Measurements from ENCODE around the gene IL19. TPM values are rescaled to one million over a fixed set of nuclear protein-coding genes. Genes with fewer than 3 reads are reported as not detected.
"Not testable (repeated sequence)": the region's sequence is repeated elsewhere in the genome, so short reads cannot be mapped to it uniquely, and the experiment has no call there.

The IL19 gene
- total RNA-seq, 1 donor from 2014 or later: not detected

- TF ChIP-seq EZH2 (IDR thresholded peaks at IDR 0.05) (no peak), EZH2phosphoT487 (IDR thresholded peaks at IDR 0.05) (no peak), CTCF (IDR thresholded peaks at IDR 0.05) (no peak)
- H3K27me3 Mint-ChIP-seq (ENCODE audit: insufficient read depth, low read depth): peaks cover 2% of the 10 kb centered on the region
Measured at GRCh38 chr1:206778031-206778430, 7.5 kb downstream of the IL19 start.

GRCh38 chr1:206778911-206779310 is 8.3 kb downstream of the IL19 start:
- not testable (repeated sequence) for H3K9me3 ChIP-seq (ENCODE audit: low read depth); H3K27ac Mint-ChIP-seq; H3K4me3 ChIP-seq; H3K9me3 Mint-ChIP-seq; H3K27me3 ChIP-seq; H3K4me1 Mint-ChIP-seq; H3K36me3 Mint-ChIP-seq; H4K20me1 ChIP-seq (ENCODE audit: low read depth); H3K9ac ChIP-seq; H3K4me3 Mint-ChIP-seq; H2AFZ ChIP-seq (replicated peaks); H3K4me2 ChIP-seq; H3K36me3 ChIP-seq; H3F3A ChIP-seq (ENCODE audit: low read depth); DNase-seq (ENCODE audit: low spot score); H3K27ac ChIP-seq; H3K27me3 Mint-ChIP-seq (ENCODE audit: insufficient read depth, low read depth); H3K79me2 ChIP-seq (ENCODE audit: low read depth); H3K4me1 ChIP-seq

More at GRCh38 chr1:206778031-206778430, 7.5 kb downstream of the IL19 start:
- no peak for DNase-seq (ENCODE audit: low spot score)
- H3K27ac ChIP-seq: no peak overlapping the region
- Mint-ChIP-seq H3K4me3 (no peak overlapping the region), H3K36me3 (no peaks in the 10 kb centered on the region), H3K4me1 (no peaks in the 10 kb centered on the region), H3K27ac (no peak overlapping the region), H3K9me3 (no peaks in the 10 kb centered on the region)
- H3K4me3 ChIP-seq: no peak overlapping the region
- H3K9me3 ChIP-seq (ENCODE audit: low read depth): no peaks in the 10 kb centered on the region
- no peaks in the 10 kb centered on the region for H3K79me2 ChIP-seq (ENCODE audit: low read depth)
- H4K20me1 ChIP-seq (ENCODE audit: low read depth): no peaks in the 10 kb centered on the region
- H3F3A ChIP-seq (ENCODE audit: low read depth): no peaks in the 10 kb centered on the region
- H3K4me1 ChIP-seq: no peaks in the 10 kb centered on the region
- H3K27me3 ChIP-seq: no peaks in the 10 kb centered on the region
- H3K36me3 ChIP-seq: no peaks in the 10 kb centered on the region
- H3K4me2 ChIP-seq: no peak overlapping the region
- H2AFZ ChIP-seq (replicated peaks): no peak overlapping the region
- H3K9ac ChIP-seq: no peak overlapping the region

- no peaks in the 10 kb centered on the region for H3K36me3 ChIP-seq
- no peak overlapping the region for H3K4me2 ChIP-seq
- no peak for DNase-seq (ENCODE audit: low spot score)
- H3F3A ChIP-seq (ENCODE audit: low read depth): no peaks in the 10 kb centered on the region
- Mint-ChIP-seq H3K27ac (no peak overlapping the region), H3K4me1 (no peaks in the 10 kb centered on the region), H3K4me3 (no peak overlapping the region), H3K27me3 (ENCODE audit: insufficient read depth, low read depth) (peaks cover 2% of the 10 kb centered on the region), H3K36me3 (no peaks in the 10 kb centered on the region), H3K9me3 (no peaks in the 10 kb centered on the region)
- TF ChIP-seq CTCF (IDR thresholded peaks at IDR 0.05) (no peak), EZH2phosphoT487 (IDR thresholded peaks at IDR 0.05) (no peak), EZH2 (IDR thresholded peaks at IDR 0.05) (no peak)
- H3K9ac ChIP-seq: no peak overlapping the region
- no peaks in the 10 kb centered on the region for H3K9me3 ChIP-seq (ENCODE audit: low read depth)
- no peak overlapping the region for H2AFZ ChIP-seq (replicated peaks)
- no peak overlapping the region for H3K4me3 ChIP-seq
- H3K79me2 ChIP-seq (ENCODE audit: low read depth): no peaks in the 10 kb centered on the region
- no peaks in the 10 kb centered on the region for H3K4me1 ChIP-seq
- H4K20me1 ChIP-seq (ENCODE audit: low read depth): no peaks in the 10 kb centered on the region
- H3K27me3 ChIP-seq: no peaks in the 10 kb centered on the region
- no peak overlapping the region for H3K27ac ChIP-seq
Measured at GRCh38 chr1:206779638-206780037, 9.1 kb downstream of the IL19 start.

GRCh38 chr1:206782448-206782847 is 11.9 kb downstream of the IL19 start:
- Histone ChIP-seq H3K27ac (no peak overlapping the region), H3K4me2 (no peak overlapping the region), H3K27me3 (no peaks in the 10 kb centered on the region), H3F3A (ENCODE audit: low read depth) (no peaks in the 10 kb centered on the region), H3K9me3 (ENCODE audit: low read depth) (no peaks in the 10 kb centered on the region), H3K9ac (no peak overlapping the region), H2AFZ (replicated peaks) (no peak overlapping the region), H3K36me3 (no peaks in the 10 kb centered on the region), H3K4me3 (no peak overlapping the region), H3K79me2 (ENCODE audit: low read depth) (no peaks in the 10 kb centered on the region), H3K4me1 (no peaks in the 10 kb centered on the region), H4K20me1 (ENCODE audit: low read depth) (no peaks in the 10 kb centered on the region)
- H3K27ac Mint-ChIP-seq: no peak overlapping the region
- no peaks in the 10 kb centered on the region for H3K9me3 Mint-ChIP-seq
- TF ChIP-seq CTCF (IDR thresholded peaks at IDR 0.05) (no peak), EZH2 (IDR thresholded peaks at IDR 0.05) (no peak), EZH2phosphoT487 (IDR thresholded peaks at IDR 0.05) (no peak)
- no peak overlapping the region for H3K4me3 Mint-ChIP-seq
- no peaks in the 10 kb centered on the region for H3K36me3 Mint-ChIP-seq
- peaks cover 2% of the 10 kb centered on the region for H3K27me3 Mint-ChIP-seq (ENCODE audit: insufficient read depth, low read depth)
- peaks cover 5% of the 10 kb centered on the region for H3K4me1 Mint-ChIP-seq
- DNase-seq (ENCODE audit: low spot score): no peak
